ENCODE data around the gene HTR3A.
"Not testable (repeated sequence)": the region's sequence is repeated elsewhere in the genome, so short reads cannot be mapped to it uniquely, and the experiment has no call there.

The HTR3A gene

DNA sequence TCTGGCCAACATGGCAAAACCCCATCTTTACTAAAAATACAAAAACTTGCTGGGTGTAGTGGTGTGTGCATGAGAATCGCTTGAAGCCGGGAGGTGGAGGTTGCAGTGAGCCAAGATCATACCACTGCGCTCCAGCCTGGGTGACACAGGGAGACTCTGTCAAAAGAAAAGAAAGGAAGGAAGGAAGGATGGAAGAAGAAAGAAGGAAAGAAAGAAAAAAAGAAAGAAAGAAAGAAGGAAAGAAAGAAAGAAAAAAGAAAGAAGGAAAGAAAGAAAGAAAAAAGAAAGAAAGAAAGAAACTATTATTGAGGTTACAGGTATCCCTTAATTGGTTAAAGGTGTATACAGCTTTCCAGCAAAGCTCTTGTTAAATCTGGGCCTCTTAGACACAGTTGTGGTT lies 40.7 kb upstream of the HTR3A start:
- H3K4me3 ChIP-seq (ENCODE audit: low read depth, low read length); H3K79me1 ChIP-seq (ENCODE audit: low read length): not testable (repeated sequence)

DNA sequence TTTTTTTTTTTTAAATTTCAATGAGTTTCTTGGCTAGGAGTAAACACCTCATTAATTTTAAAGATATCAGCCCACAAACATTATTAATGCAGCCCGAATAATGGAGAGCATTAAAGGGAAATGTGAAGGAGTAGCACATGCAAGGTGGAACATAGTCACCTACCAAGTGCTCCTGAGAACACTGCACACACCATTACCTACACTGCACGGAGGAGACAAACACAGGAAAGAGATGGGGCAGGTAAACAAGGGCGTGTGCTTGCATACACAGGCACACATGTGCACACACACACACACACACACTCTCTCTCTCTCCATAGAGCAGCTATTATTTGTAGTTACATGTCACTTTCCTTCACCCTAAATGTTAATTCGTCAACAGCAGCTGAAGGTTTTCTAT lies 40.1 kb upstream of the HTR3A start:
- no peak overlapping the region for H3K9ac ChIP-seq (ENCODE audit: low read length)
- H3K79me1 ChIP-seq (ENCODE audit: low read length), result no peaks in the 10 kb centered on the region
- H2BK120ac ChIP-seq (ENCODE audit: insufficient read depth, low read length, poor library complexity), result no peak overlapping the region
- no peaks in the 10 kb centered on the region for H3K4me1 ChIP-seq (ENCODE audit: control insufficient read depth in 1 of 2, insufficient read depth in 2 of 2, low read length in 2 of 2)
- DNase-seq, result no peak
- H3K9me3 ChIP-seq (ENCODE audit: insufficient read depth, low read depth, low read length), result no peaks in the 10 kb centered on the region
- no peak overlapping the region for H3K18ac ChIP-seq (ENCODE audit: low read length)
- no peak overlapping the region for H3K27ac ChIP-seq (ENCODE audit: low read depth, low read length)
- WGBS (ENCODE audit: extremely low coverage, insufficient coverage, insufficient read length), result no CpG with 5 or more reads among the region's 4 CpGs
- H3K4me2 ChIP-seq (ENCODE audit: low read length), result no peak overlapping the region
- H3K27me3 ChIP-seq (ENCODE audit: insufficient read depth, low read length), result no peaks in the 10 kb centered on the region
- H3K79me2 ChIP-seq (ENCODE audit: control insufficient read depth, insufficient read depth, low read length, poor library complexity), result no peaks in the 10 kb centered on the region
- no peak overlapping the region for H3K4me3 ChIP-seq (ENCODE audit: low read depth, low read length)
- H2BK12ac ChIP-seq (ENCODE audit: low read length), result no peak overlapping the region
- no peak overlapping the region for H3K23ac ChIP-seq (ENCODE audit: low read length)
- no peaks in the 10 kb centered on the region for H3K36me3 ChIP-seq (ENCODE audit: control insufficient read depth in 1 of 2, insufficient read depth in 2 of 2, low read length in 2 of 2)
- no peak overlapping the region for H2AK5ac ChIP-seq (ENCODE audit: low read length)
- H3K4ac ChIP-seq (ENCODE audit: low read depth, low read length), result no peak overlapping the region
- H4K12ac ChIP-seq (ENCODE audit: low read depth, low read length), result no peak overlapping the region
- H4K91ac ChIP-seq (ENCODE audit: low read depth, low read length), result no peak overlapping the region
- no peak overlapping the region for H2BK5ac ChIP-seq (ENCODE audit: low read depth, low read length, poor library complexity)
- H4K8ac ChIP-seq (ENCODE audit: low read depth, low read length), result no peak overlapping the region
- no peak overlapping the region for H2AFZ ChIP-seq (ENCODE audit: insufficient read depth, low read length, poor library complexity)
- no peak overlapping the region for H3K14ac ChIP-seq (ENCODE audit: low read length)

More for the DNA sequence above, 40.7 kb upstream of the HTR3A start:
- not testable (repeated sequence) for H3K36me3 ChIP-seq (ENCODE audit: control insufficient read depth in 1 of 2, insufficient read depth in 2 of 2, low read length in 2 of 2); H3K4ac ChIP-seq (ENCODE audit: low read depth, low read length); H3K9me3 ChIP-seq (ENCODE audit: insufficient read depth, low read depth, low read length); H3K4me2 ChIP-seq (ENCODE audit: low read length); H3K27me3 ChIP-seq (ENCODE audit: insufficient read depth, low read length); H3K14ac ChIP-seq (ENCODE audit: low read length); H2BK12ac ChIP-seq (ENCODE audit: low read length); H2BK5ac ChIP-seq (ENCODE audit: low read depth, low read length, poor library complexity); H3K4me1 ChIP-seq (ENCODE audit: control insufficient read depth in 1 of 2, insufficient read depth in 2 of 2, low read length in 2 of 2); H4K12ac ChIP-seq (ENCODE audit: low read depth, low read length); H2BK120ac ChIP-seq (ENCODE audit: insufficient read depth, low read length, poor library complexity); H3K79me2 ChIP-seq (ENCODE audit: control insufficient read depth, insufficient read depth, low read length, poor library complexity); H2AK5ac ChIP-seq (ENCODE audit: low read length); H2AFZ ChIP-seq (ENCODE audit: insufficient read depth, low read length, poor library complexity); H4K91ac ChIP-seq (ENCODE audit: low read depth, low read length); H4K8ac ChIP-seq (ENCODE audit: low read depth, low read length); H3K27ac ChIP-seq (ENCODE audit: low read depth, low read length); DNase-seq; H3K9ac ChIP-seq (ENCODE audit: low read length); H3K18ac ChIP-seq (ENCODE audit: low read length); H3K23ac ChIP-seq (ENCODE audit: low read length)
- whole genome bisulfite sequencing (ENCODE audit: extremely low coverage, insufficient coverage, insufficient read length), result no CpG with 5 or more reads among the region's 3 CpGs

DNA sequence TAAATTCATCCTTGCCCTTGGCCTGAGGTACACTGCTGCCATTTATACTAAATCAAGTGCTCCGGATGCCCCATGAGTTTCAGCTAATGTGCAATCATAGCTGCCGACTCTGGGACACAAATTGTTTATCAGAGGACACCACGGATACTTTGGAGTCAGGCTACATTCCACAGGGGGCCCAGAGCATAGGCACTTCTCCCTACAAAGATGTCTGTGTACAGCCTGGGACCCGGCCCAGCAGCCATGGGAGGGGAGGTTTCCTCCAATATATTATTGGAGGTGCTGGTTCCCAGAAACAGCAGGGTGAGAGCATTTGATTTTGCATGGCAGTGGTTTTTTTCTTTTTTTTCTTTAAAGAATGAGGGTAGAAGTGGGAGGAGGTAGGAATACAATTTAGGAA lies 39.0 kb upstream of the HTR3A start:
- WGBS (ENCODE audit: extremely low coverage, insufficient coverage, insufficient read length), result no CpG with 5 or more reads among the region's 4 CpGs

DNA sequence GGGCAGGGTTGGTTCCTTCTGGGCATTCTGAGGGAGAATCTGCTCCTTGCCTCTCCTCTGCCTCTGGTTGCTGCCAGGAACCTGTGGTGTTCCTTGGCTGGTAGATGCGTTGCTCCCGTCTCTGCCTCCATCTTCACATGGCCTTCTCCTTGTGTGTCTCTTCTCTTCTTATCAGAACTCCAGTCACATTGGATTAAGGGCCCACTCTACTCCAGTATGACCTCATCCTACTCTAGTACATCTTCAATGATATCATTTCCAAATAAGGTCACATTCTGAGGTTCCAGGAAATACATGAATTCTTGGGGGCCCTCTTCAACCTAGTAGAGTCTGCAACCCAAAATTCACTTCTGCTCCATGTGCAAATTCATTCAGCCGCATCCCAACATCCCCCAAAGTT lies 37.0 kb upstream of the HTR3A start:
- WGBS (ENCODE audit: extremely low coverage, insufficient coverage, insufficient read length), result no CpG with 5 or more reads among the region's 3 CpGs

More for the DNA sequence above, 39.0 kb upstream of the HTR3A start:
- H3K79me1 ChIP-seq (ENCODE audit: low read length), result no peaks in the 10 kb centered on the region
- no peak for DNase-seq
- H4K91ac ChIP-seq (ENCODE audit: low read depth, low read length), result no peak overlapping the region
- no peaks in the 10 kb centered on the region for H3K36me3 ChIP-seq (ENCODE audit: control insufficient read depth in 1 of 2, insufficient read depth in 2 of 2, low read length in 2 of 2)
- H4K8ac ChIP-seq (ENCODE audit: low read depth, low read length), result no peak overlapping the region
- no peak overlapping the region for H3K27ac ChIP-seq (ENCODE audit: low read depth, low read length)
- no peak overlapping the region for H3K23ac ChIP-seq (ENCODE audit: low read length)
- H3K27me3 ChIP-seq (ENCODE audit: insufficient read depth, low read length), result no peaks in the 10 kb centered on the region
- no peaks in the 10 kb centered on the region for H3K79me2 ChIP-seq (ENCODE audit: control insufficient read depth, insufficient read depth, low read length, poor library complexity)
- no peak overlapping the region for H4K12ac ChIP-seq (ENCODE audit: low read depth, low read length)
- H3K4me1 ChIP-seq (ENCODE audit: control insufficient read depth in 1 of 2, insufficient read depth in 2 of 2, low read length in 2 of 2), result no peaks in the 10 kb centered on the region
- no peak overlapping the region for H3K9ac ChIP-seq (ENCODE audit: low read length)
- no peak overlapping the region for H3K4me3 ChIP-seq (ENCODE audit: low read depth, low read length)
- H3K4ac ChIP-seq (ENCODE audit: low read depth, low read length), result no peak overlapping the region
- H3K18ac ChIP-seq (ENCODE audit: low read length), result no peak overlapping the region
- H2AK5ac ChIP-seq (ENCODE audit: low read length), result no peak overlapping the region
- no peak overlapping the region for H2BK5ac ChIP-seq (ENCODE audit: low read depth, low read length, poor library complexity)
- H3K14ac ChIP-seq (ENCODE audit: low read length), result no peak overlapping the region
- no peak overlapping the region for H2BK120ac ChIP-seq (ENCODE audit: insufficient read depth, low read length, poor library complexity)
- H3K9me3 ChIP-seq (ENCODE audit: insufficient read depth, low read depth, low read length), result no peaks in the 10 kb centered on the region
- no peak overlapping the region for H2AFZ ChIP-seq (ENCODE audit: insufficient read depth, low read length, poor library complexity)
- no peak overlapping the region for H2BK12ac ChIP-seq (ENCODE audit: low read length)
- no peak overlapping the region for H3K4me2 ChIP-seq (ENCODE audit: low read length)

More for the DNA sequence above, 37.0 kb upstream of the HTR3A start:
- Histone ChIP-seq H3K18ac (ENCODE audit: low read length) (no peak overlapping the region), H3K36me3 (ENCODE audit: control insufficient read depth in 1 of 2, insufficient read depth in 2 of 2, low read length in 2 of 2) (no peaks in the 10 kb centered on the region), H3K27me3 (ENCODE audit: insufficient read depth, low read length) (no peaks in the 10 kb centered on the region), H3K79me2 (ENCODE audit: control insufficient read depth, insufficient read depth, low read length, poor library complexity) (no peaks in the 10 kb centered on the region), H2BK120ac (ENCODE audit: insufficient read depth, low read length, poor library complexity) (no peak overlapping the region), H3K9ac (ENCODE audit: low read length) (no peak overlapping the region), H2BK5ac (ENCODE audit: low read depth, low read length, poor library complexity) (no peak overlapping the region), H4K12ac (ENCODE audit: low read depth, low read length) (no peak overlapping the region), H3K14ac (ENCODE audit: low read length) (no peak overlapping the region), H2BK12ac (ENCODE audit: low read length) (no peak overlapping the region), H3K23ac (ENCODE audit: low read length) (no peak overlapping the region), H4K8ac (ENCODE audit: low read depth, low read length) (no peak overlapping the region), H3K4ac (ENCODE audit: low read depth, low read length) (no peak overlapping the region), H2AK5ac (ENCODE audit: low read length) (no peak overlapping the region), H4K91ac (ENCODE audit: low read depth, low read length) (no peak overlapping the region), H3K27ac (ENCODE audit: low read depth, low read length) (no peak overlapping the region), H3K9me3 (ENCODE audit: insufficient read depth, low read depth, low read length) (no peaks in the 10 kb centered on the region), H3K4me2 (ENCODE audit: low read length) (no peak overlapping the region), H3K79me1 (ENCODE audit: low read length) (no peaks in the 10 kb centered on the region), H3K4me3 (ENCODE audit: low read depth, low read length) (no peak overlapping the region), H2AFZ (ENCODE audit: insufficient read depth, low read length, poor library complexity) (no peak overlapping the region), H3K4me1 (ENCODE audit: control insufficient read depth in 1 of 2, insufficient read depth in 2 of 2, low read length in 2 of 2) (no peaks in the 10 kb centered on the region)
- no peak for DNase-seq

All from trophoblast cell (in vitro differentiated cells and primary cell).